LNCaP clone FGC (cell line): ENCODE results near the gene AKNA.

Experiments
- DNase-seq: peaks from one replicate; pipeline ENCODE4 v3.0.0-alpha.2; 2011; ENCODE audit warnings: low read depth
- H3K4me3 ChIP-seq: 2 replicates; pipeline ENCODE4 v1.5.1; 2011; ENCODE audit warnings: mild to moderate bottlenecking, low read depth, low read length, control low read depth
- TF ChIP-seq, protein P1 (sequence below): IDR thresholded peaks from 2 replicates; pipeline ENCODE4 v1.5.1; 2012; ENCODE audit warnings: mild to moderate bottlenecking; ENCODE audit not compliant: control insufficient read depth, insufficient read depth; ENCODE audit errors: extremely low read depth

The AKNA gene

DNA sequence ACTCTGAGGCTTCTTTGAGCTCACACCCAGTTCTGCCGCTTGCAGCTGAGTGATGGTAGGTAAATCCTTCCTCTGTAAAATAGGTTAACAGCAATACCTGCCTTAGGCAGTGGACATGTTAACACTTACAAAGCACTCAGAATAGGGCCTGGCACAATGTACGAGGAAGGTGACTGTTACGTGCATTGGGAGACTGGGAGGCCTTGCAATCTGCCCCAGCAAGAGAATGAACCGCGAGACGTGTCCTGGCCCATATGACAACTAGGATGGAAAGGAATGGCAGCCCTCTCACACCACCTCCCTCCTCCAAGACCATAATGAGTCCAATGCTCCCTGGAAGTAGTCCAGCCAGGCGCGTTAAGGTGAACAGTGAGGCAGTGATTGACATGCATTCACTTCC lies 23.1 kb upstream of the AKNA start:
- TF ChIP-seq, protein P1, sequence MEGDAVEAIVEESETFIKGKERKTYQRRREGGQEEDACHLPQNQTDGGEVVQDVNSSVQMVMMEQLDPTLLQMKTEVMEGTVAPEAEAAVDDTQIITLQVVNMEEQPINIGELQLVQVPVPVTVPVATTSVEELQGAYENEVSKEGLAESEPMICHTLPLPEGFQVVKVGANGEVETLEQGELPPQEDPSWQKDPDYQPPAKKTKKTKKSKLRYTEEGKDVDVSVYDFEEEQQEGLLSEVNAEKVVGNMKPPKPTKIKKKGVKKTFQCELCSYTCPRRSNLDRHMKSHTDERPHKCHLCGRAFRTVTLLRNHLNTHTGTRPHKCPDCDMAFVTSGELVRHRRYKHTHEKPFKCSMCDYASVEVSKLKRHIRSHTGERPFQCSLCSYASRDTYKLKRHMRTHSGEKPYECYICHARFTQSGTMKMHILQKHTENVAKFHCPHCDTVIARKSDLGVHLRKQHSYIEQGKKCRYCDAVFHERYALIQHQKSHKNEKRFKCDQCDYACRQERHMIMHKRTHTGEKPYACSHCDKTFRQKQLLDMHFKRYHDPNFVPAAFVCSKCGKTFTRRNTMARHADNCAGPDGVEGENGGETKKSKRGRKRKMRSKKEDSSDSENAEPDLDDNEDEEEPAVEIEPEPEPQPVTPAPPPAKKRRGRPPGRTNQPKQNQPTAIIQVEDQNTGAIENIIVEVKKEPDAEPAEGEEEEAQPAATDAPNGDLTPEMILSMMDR, result no peak
- no peak for DNase-seq
- H3K4me3 ChIP-seq, result no peak overlapping the region

DNA sequence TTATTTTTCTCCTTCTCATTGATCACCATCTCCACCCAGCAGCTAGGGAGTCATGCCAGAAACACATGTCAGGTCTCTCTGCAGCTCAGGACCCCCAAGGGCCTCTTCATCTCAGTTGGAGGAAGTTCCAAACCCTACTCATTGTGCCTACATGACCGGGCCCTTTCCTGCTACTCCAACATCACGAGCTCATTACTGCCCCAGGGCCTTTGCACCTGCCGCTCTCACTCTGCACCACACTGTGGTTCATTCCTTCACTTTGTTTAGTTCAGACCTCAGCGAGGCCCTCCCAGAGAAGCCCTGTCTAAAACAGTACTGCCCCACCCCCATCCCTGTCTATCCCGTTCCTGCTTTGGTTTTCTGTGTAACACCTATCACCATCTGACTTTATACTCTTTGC lies 22.1 kb upstream of the AKNA start:
- TF ChIP-seq, protein P1, result no peak
- H3K4me3 ChIP-seq, result no peak overlapping the region

DNA sequence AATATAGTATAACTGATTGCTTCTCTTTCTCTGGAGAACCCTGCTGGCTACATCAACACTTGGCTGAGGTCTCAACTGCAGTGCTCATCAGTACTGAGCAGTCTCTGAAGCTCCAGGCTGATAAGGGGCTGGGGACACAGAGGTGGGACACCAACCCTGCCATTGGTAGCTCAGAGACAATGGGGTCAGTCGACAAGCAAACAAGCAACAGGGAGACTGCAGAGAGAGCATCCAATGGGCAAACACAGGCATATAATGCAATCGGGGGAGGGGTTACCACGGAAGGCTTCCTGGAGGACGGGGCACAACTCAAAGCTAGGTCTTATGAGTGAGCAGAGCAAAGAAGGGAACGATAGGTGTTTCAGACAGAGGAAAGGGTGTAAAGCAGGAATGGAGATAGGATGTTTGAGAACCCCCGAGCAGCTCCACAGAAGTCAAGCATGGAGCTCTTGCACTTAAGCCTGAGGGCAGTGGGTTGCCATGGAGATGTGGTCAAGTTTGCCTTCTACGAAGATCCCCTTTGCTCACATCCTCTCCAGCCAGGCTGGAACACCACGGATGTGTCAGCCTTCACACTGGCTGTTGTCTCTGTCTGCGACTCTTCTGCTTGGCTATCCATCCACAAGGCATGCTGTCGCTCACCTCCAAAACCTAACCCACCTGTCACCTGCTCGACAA lies 21.5 kb upstream of the AKNA start:
- no peak overlapping the region for H3K4me3 ChIP-seq
- TF ChIP-seq, protein P1, result no peak
- DNase-seq, result no peak

More for the DNA sequence above, 22.1 kb upstream of the AKNA start:
- DNase-seq, result no peak

DNA sequence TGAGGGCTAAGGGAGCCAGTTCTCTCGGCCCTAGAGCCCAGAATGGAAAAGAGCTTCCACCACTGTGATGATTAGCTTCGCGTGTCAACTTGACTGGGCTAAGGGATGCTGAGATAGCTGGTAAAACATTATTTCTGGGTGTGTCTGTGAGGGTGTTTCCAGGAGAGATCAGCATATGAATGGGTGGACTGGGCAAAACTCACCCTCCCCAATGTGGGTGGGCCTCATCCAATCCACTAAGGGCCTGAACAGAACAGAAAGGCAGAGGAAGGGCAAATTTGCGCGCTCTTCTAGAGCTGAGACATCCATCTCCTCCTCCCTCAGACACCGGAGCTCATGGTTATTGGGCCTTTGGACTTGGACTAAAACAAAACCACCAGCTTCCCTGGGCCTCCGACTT lies 20.9 kb upstream of the AKNA start:
- H3K4me3 ChIP-seq, result no peak overlapping the region
- DNase-seq, result no peak
- TF ChIP-seq, protein P1, result no peak

DNA sequence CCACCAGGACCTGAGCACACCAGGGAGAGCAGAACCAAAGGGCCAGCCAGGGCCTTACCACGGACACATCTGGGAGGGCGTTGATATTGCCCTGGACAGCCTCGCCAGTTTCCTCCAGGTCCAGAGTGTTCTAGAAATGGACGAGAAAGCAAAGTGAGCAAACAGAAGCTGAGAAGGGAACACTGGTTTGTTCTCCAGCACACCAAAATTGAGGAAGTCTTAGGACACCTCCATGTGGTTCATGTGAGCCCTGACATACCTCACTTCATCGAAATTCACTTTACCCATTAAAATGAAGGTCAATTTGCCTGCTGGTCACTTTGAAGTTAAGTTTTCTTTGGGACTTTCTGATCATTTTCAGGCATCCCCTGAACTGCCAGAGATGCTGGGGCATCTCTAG lies 20.1 kb upstream of the AKNA start:
- DNase-seq, result no peak
- TF ChIP-seq, protein P1, result no peak
- H3K4me3 ChIP-seq, result no peak overlapping the region

DNA sequence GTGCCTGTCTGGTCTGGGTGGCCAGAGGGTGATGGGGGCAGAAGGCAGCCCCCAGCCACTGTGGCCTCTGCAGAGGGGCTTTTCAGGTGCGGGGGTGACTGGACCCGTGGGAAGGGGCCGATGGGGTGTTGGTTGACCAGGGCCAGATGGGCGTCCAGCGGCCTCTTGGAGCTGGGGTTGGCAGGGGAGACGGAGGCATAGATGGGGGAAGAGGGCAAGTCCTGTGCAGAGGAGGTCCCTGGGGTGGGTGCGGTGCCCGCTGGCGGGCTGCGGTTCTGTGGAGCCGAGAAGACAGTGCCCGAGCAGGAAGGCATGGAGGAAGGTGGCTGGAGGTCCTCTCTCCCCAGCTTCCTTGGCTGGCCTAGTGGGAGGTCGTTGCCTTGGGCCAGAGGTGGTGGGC lies 18.7 kb upstream of the AKNA start:
- TF ChIP-seq, protein P1, result no peak
- no peak for DNase-seq
- H3K4me3 ChIP-seq, result no peak overlapping the region
